ENCODE measurements around the gene COL8A2.

- TF ChIP-seq, protein P1, sequence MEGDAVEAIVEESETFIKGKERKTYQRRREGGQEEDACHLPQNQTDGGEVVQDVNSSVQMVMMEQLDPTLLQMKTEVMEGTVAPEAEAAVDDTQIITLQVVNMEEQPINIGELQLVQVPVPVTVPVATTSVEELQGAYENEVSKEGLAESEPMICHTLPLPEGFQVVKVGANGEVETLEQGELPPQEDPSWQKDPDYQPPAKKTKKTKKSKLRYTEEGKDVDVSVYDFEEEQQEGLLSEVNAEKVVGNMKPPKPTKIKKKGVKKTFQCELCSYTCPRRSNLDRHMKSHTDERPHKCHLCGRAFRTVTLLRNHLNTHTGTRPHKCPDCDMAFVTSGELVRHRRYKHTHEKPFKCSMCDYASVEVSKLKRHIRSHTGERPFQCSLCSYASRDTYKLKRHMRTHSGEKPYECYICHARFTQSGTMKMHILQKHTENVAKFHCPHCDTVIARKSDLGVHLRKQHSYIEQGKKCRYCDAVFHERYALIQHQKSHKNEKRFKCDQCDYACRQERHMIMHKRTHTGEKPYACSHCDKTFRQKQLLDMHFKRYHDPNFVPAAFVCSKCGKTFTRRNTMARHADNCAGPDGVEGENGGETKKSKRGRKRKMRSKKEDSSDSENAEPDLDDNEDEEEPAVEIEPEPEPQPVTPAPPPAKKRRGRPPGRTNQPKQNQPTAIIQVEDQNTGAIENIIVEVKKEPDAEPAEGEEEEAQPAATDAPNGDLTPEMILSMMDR (conservative IDR thresholded peaks at IDR 0.05; ENCODE audit: low read depth, low read length), result no peak
- TF ChIP-seq RAD21 (IDR thresholded peaks at IDR 0.05; ENCODE audit: low read length) (no peak), CEBPB (IDR thresholded peaks at IDR 0.05; ENCODE audit: low read depth, low read length) (no peak), RFX5 (IDR thresholded peaks at IDR 0.05; ENCODE audit: low read depth, low read length) (no peak)
- TF ChIP-seq, protein P2, sequence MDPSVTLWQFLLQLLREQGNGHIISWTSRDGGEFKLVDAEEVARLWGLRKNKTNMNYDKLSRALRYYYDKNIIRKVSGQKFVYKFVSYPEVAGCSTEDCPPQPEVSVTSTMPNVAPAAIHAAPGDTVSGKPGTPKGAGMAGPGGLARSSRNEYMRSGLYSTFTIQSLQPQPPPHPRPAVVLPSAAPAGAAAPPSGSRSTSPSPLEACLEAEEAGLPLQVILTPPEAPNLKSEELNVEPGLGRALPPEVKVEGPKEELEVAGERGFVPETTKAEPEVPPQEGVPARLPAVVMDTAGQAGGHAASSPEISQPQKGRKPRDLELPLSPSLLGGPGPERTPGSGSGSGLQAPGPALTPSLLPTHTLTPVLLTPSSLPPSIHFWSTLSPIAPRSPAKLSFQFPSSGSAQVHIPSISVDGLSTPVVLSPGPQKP (IDR thresholded peaks at IDR 0.05; ENCODE audit: borderline replicate concordance, low read depth, low read length), result no peak
These were observed 26.8 kb upstream of the COL8A2 start for GRCh38 chr1:36151845-36152203.
